Ovary (tissue), 9 donors: Measurements from ENCODE around the gene CTDP1. TPM values are rescaled to one million over a fixed set of nuclear protein-coding genes. Genes with fewer than 3 reads are reported as not detected.

Experiments used
- DNase-seq, 5 donors: peaks; one replicate each; pipeline ENCODE4 v3.0.0-alpha.2; 2019 to 2020
- H3K27ac ChIP-seq, 2 donors: fragments of 200-600 bp; one replicate each; pipeline versions ENCODE4 v1.5.1 to v1.8.0; 2019 to 2022
- H3K27me3 ChIP-seq: fragments of 200-600 bp; one replicate; pipeline ENCODE4 v1.8.0; 2022
- H3K36me3 ChIP-seq: fragments of 200-600 bp; sonication (generic); one replicate; pipeline ENCODE4 v1.5.1; 2019
- H3K4me1 ChIP-seq: one replicate; pipeline ENCODE4 v1.8.1; 2013; ENCODE audit warnings: mild to moderate bottlenecking, moderate library complexity; ENCODE audit not compliant: insufficient read depth
- H3K4me3 ChIP-seq: fragments of 200-600 bp; sonication (generic); one replicate; pipeline ENCODE4 v1.5.1; 2017
- H3K9me3 ChIP-seq, 2 donors: fragments of 200-600 bp in 1 of 2; sonication (generic) in 1 of 2; one replicate each; pipeline versions ENCODE4 v1.5.1 to v1.8.1; 2013 to 2019; ENCODE audit warnings: mild to moderate bottlenecking in 1 of 2, moderate library complexity in 1 of 2
- EP300 ChIP-seq: sonication (generic); formaldehyde crosslinking; IDR thresholded peaks from one replicate; pipeline ENCODE4 v1.6.1; 2017; ENCODE audit warnings: antibody characterized with exemption
- POLR2A ChIP-seq: fragments of 450-650 bp; IDR thresholded peaks from one replicate; pipeline ENCODE4 v1.6.1; 2017; ENCODE audit warnings: antibody characterized with exemption, mild to moderate bottlenecking, moderate library complexity
- WGBS, 3 donors: extraction: QIAGEN DNeasy Blood & Tissue Kit in 1 of 3; methylation state at CpG; one replicate each; pipeline versions ENCODE4 v1.1.5 to v1.1.7; 2013 to 2017; 5-methylcytosine and 5-hydroxymethylcytosine counted together
- intact Hi-C, 4 donors: fragments of 100-400 bp; cut with DNase I; formaldehyde crosslinking; loops; one replicate each; pipeline versions ENCODE4 v1.11.0 to v1.15.1; 2022 to 2023
- polyA plus RNA-seq, 2 donors: library from polyadenylated mRNA; stranded (reverse); fragments of 200-250 nt in 1 of 2; fragments of 350-450 nt in 1 of 2; fragmentation: Illumina TruSeq in 1 of 2; extraction: RNeasy Lipid Tissue Mini Kit (QIAGEN cat#74804) in 1 of 2; gene quantifications; one replicate each; pipeline ENCODE4 v1.2.3, GENCODE V29; 2013 to 2014
- total RNA-seq, 7 donors: library from RNA; depleted of rRNA in 2 of 7; stranded (reverse); fragments of >200 nt in 2 of 7; fragmentation: NEBNext Ultra II Directional in 3 of 7; extraction: Animal tissue kit (Norgen Biotek cat#: 25700) in 3 of 7; gene quantifications; one replicate each; pipeline versions ENCODE4 v1.1.0 to v1.2.4, GENCODE V29; 2016 to 2023
- TF ChIP-seq, protein P1 (sequence below), 3 donors: fragments of 450-650 bp in 2 of 3; fragments of 200-600 bp in 1 of 3; IDR thresholded peaks; one replicate each; pipeline versions ENCODE4 v1.5.1 to v1.8.0; 2016 to 2022; ENCODE audit warnings: antibody characterized with exemption in 3 of 3, mild to moderate bottlenecking in 1 of 3
- donor health status: DM: no; HTN: no; CAD: no; lungs with moderate emphysema.
- donor health status: DM: no; HTN: no; CAD: no.
- donor health status: Bipolar disorder and iron deficiency.
- donor health status: DM: yes; HTN: yes; CAD: no.
- donor health status: DM: no; HTN: no; CAD: no.
- donor health status: DM: yes; HTN: yes; CAD: no.

The CTDP1 gene
- total and polyA plus RNA-seq, 9 donors: 2.5 to 15.2 (median 11.2) TPM

DNA sequence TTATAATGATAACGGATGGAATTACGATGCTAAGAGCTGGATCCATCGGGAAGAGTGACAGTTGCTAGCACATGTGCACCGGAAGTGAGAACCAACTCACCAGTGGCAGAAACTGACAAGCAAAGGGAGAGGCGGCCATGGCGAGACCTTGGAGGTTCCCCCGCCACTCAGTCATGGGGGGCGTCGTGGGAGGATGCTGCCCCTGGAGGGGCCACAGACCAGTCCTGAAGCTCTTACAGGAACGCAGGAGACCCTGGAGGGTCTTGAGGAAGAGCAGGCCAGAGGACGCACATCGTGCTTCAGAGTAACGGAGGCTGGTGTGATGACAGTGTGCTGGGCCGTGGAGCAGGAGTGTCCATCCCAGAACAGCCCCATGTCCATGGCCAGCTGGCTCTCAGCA is 65.0 kb downstream of the CTDP1 start:
- H3K36me3 ChIP-seq: no peaks in the 10 kb centered on the region
- WGBS, 3 donors: 90 to 94% (median 90%) methylated on average over 14 of the region's 14 CpGs
- H3K4me1 ChIP-seq: no peaks in the 10 kb centered on the region
- no peak for DNase-seq
- no peaks in the 10 kb centered on the region for H3K27me3 ChIP-seq
- no peaks in the 10 kb centered on the region for H3K9me3 ChIP-seq
- no peak overlapping the region for H3K27ac ChIP-seq
- TF ChIP-seq, protein P1, sequence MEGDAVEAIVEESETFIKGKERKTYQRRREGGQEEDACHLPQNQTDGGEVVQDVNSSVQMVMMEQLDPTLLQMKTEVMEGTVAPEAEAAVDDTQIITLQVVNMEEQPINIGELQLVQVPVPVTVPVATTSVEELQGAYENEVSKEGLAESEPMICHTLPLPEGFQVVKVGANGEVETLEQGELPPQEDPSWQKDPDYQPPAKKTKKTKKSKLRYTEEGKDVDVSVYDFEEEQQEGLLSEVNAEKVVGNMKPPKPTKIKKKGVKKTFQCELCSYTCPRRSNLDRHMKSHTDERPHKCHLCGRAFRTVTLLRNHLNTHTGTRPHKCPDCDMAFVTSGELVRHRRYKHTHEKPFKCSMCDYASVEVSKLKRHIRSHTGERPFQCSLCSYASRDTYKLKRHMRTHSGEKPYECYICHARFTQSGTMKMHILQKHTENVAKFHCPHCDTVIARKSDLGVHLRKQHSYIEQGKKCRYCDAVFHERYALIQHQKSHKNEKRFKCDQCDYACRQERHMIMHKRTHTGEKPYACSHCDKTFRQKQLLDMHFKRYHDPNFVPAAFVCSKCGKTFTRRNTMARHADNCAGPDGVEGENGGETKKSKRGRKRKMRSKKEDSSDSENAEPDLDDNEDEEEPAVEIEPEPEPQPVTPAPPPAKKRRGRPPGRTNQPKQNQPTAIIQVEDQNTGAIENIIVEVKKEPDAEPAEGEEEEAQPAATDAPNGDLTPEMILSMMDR (IDR thresholded peaks at IDR 0.05): no peak
- no peak for TF ChIP-seq EP300
- TF ChIP-seq POLR2A: no peak
- H3K4me3 ChIP-seq: no peak overlapping the region
- intact Hi-C loops: no loop called here

DNA sequence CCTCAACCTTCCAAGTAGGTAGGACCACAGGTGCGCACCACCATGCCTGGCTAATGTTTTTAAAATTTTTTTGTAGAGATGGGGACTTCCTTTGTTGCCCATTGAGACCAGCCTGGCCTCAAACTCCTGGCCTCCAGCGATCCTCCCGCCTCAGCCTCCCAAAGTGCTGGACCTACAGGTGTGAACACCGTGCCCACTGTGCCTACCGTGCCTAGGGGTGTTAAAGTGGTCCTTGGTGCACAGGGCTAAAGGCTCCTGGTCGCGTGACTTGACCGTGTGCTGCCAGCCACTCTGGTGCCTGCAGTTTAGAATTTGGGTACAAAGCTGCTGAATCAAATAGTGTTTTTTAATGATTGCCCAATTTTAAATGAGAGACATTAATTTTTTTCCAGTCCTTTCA is 67.1 kb downstream of the CTDP1 start:
- no peak overlapping the region for H3K27ac ChIP-seq
- H3K36me3 ChIP-seq: no peaks in the 10 kb centered on the region
- no peaks in the 10 kb centered on the region for H3K9me3 ChIP-seq
- H3K27me3 ChIP-seq: no peaks in the 10 kb centered on the region
- H3K4me1 ChIP-seq: no peaks in the 10 kb centered on the region
- WGBS, 3 donors: 98 to 99% (median 99%) methylated on average over 8 of the region's 8 CpGs
- intact Hi-C loops: no loop called here
- no peak overlapping the region for H3K4me3 ChIP-seq
- TF ChIP-seq EP300 (no peak), POLR2A (no peak)
- TF ChIP-seq, protein P1 (IDR thresholded peaks at IDR 0.05): no peak
- DNase-seq: no peak

DNA sequence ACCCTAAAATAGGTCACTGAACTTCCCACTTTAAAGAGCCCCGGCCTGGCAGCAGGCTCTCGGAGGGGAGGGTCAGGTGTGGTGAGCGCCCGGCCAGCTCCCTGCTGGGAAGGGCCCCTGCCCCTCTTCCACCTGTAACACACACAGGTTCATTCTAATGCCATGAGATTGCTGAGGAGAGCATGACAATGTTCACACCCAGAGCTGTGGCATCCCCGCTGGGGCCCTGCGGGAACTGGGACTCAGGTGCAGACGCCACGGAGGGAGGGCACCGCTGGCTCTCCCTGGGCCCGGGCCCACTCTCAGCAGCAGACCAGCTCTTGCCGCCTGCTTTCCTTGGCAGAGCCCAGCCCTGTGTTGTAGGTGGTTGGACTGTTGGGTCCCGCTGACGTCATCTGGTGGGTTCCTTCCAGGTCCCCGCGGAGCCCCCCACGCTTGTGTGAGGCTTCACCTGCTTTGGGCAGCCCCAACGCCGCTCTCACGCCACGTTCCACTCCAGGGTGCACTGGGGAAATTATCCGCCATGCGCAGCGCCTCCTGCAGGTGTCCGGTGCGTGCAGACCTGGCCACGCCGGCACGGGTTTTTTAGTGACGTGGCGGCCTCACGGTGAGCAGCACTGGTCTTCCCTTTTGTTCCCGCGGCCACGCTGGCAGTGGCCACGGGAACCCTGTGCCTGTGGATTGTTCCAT is 67.7 kb downstream of the CTDP1 start:
- H3K9me3 ChIP-seq: no peaks in the 10 kb centered on the region
- no peak overlapping the region for H3K27ac ChIP-seq
- TF ChIP-seq, protein P1 (IDR thresholded peaks at IDR 0.05): no peak
- no peak for TF ChIP-seq POLR2A
- TF ChIP-seq EP300: no peak
- H3K4me1 ChIP-seq: no peaks in the 10 kb centered on the region
- no peak for DNase-seq
- H3K4me3 ChIP-seq: no peak overlapping the region
- WGBS, 3 donors: 92 to 96% (median 94%) methylated on average over 28 to 35 of the region's 35 CpGs
- intact Hi-C loops: no loop called here
- no peaks in the 10 kb centered on the region for H3K27me3 ChIP-seq
- H3K36me3 ChIP-seq: no peaks in the 10 kb centered on the region

DNA sequence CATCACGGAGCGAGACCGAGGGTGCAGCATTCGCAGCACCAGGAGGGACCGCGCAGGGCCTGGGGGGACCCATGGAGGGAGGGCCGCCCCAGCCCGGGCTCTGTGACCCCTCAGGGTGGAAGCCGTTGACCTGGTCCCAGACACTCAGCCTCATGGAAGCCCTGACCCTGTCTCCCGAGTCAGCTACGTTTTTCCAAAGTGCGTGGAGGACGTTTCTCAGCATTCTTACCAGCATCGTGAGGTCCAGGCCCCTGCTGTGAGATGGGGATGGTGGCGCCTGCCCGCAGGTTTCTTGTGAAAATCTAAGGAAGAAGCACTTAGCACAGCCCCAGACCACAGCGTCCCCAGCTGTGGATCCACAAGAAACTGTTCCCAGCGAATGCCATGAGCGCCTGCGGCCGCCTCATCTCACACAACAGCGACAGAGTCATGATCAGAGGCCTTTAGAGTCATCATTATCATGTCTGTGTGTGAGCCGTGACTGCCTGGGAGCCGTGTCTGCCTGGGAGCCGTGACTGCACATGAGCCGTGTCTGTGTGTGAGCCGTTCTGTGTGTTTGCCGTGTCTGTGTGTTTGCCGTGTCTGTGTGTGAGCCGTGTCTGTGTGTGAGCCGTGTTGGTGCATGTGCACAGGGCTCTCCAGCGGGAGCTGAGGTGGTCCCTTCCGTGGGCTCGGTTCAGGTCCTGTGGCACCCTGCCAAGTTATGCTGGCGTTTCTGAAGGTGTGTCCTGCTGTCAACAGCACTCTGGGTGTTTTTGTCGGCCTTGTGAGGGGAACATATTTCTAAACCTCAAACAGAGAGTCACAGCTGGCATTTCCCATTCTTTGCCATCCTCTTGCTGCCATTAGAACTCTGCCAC is 68.9 kb downstream of the CTDP1 start:
- no peaks in the 10 kb centered on the region for H3K36me3 ChIP-seq
- DNase-seq: no peak
- H3K27me3 ChIP-seq: no peaks in the 10 kb centered on the region
- H3K9me3 ChIP-seq: no peaks in the 10 kb centered on the region
- no peaks in the 10 kb centered on the region for H3K4me1 ChIP-seq
- intact Hi-C loops: no loop called here
- WGBS, 3 donors: 89 to 91% (median 89%) methylated on average over 30 to 36 of the region's 36 CpGs
- no peak overlapping the region for H3K4me3 ChIP-seq
- H3K27ac ChIP-seq: no peak overlapping the region
- TF ChIP-seq EP300 (no peak), POLR2A (no peak)
- TF ChIP-seq, protein P1 (IDR thresholded peaks at IDR 0.05): no peak
